Mesendoderm (in vitro differentiated cells): Measurements from ENCODE around the gene YIF1A.

Experiments used
- DNase-seq: peaks from one replicate; pipeline ENCODE4 v3.0.0; 2013
- H2AK5ac ChIP-seq: 2 replicates; pipeline ENCODE4 v1.6.1; 2013; ENCODE audit warnings: low read length, inconsistent platforms
- H2BK120ac ChIP-seq: 2 replicates; pipeline ENCODE4 v1.6.1; 2013; ENCODE audit warnings: low read depth, mild to moderate bottlenecking, low read length, moderate library complexity, mixed read lengths
- H2BK15ac ChIP-seq: replicated peaks from 2 replicates; pipeline ENCODE4 v1.6.1; 2013; ENCODE audit warnings: low read depth, mild to moderate bottlenecking, moderate library complexity
- H2BK5ac ChIP-seq: 2 replicates; pipeline ENCODE4 v1.6.1; 2013; ENCODE audit warnings: low read length, inconsistent platforms
- H3K18ac ChIP-seq: 2 replicates; pipeline ENCODE4 v1.6.1; 2013; ENCODE audit warnings: mild to moderate bottlenecking, low read length, mixed read lengths
- H3K23ac ChIP-seq: one replicate; pipeline ENCODE4 v1.6.1; 2013; ENCODE audit warnings: low read length
- H3K27ac ChIP-seq: 2 replicates; pipeline ENCODE4 v1.5.1; 2013; ENCODE audit warnings: low read depth, mild to moderate bottlenecking, inconsistent platforms, low read length, moderate library complexity
- H3K27me3 ChIP-seq: 2 replicates; pipeline ENCODE4 v1.6.1; 2013; ENCODE audit warnings: low read length, control low read depth, mild to moderate bottlenecking, inconsistent platforms; ENCODE audit not compliant: insufficient read depth, poor library complexity
- H3K36me3 ChIP-seq: 2 replicates; pipeline ENCODE4 v1.6.1; 2013; ENCODE audit warnings: low read length, inconsistent platforms; ENCODE audit not compliant: control insufficient read depth, insufficient read depth
- H3K4ac ChIP-seq: one replicate; pipeline ENCODE4 v1.6.1; 2013; ENCODE audit warnings: low read depth, mild to moderate bottlenecking, low read length, moderate library complexity
- H3K4me1 ChIP-seq: 2 replicates; pipeline ENCODE4 v1.6.1; 2013; ENCODE audit warnings: low read depth, low read length, inconsistent platforms; ENCODE audit not compliant: control insufficient read depth
- H3K4me2 ChIP-seq: 2 replicates; pipeline ENCODE4 v1.6.1; 2013; ENCODE audit warnings: low read length
- H3K4me3 ChIP-seq: 2 replicates; pipeline ENCODE4 v1.5.1; 2013; ENCODE audit warnings: mild to moderate bottlenecking, low read length
- H3K56ac ChIP-seq: one replicate; pipeline ENCODE4 v1.6.1; 2013; ENCODE audit warnings: low read length
- H3K79me1 ChIP-seq: 2 replicates; pipeline ENCODE4 v1.6.1; 2013; ENCODE audit warnings: low read length, inconsistent platforms
- H3K79me2 ChIP-seq: 2 replicates; pipeline ENCODE4 v1.6.1; 2013; ENCODE audit warnings: mild to moderate bottlenecking, low read length; ENCODE audit not compliant: control insufficient read depth, insufficient read depth
- H3K9ac ChIP-seq: 2 replicates; pipeline ENCODE4 v1.6.1; 2013; ENCODE audit warnings: low read length, inconsistent platforms
- H4K5ac ChIP-seq: one replicate; pipeline ENCODE4 v1.6.1; 2013; ENCODE audit warnings: low read length
- H4K8ac ChIP-seq: one replicate; pipeline ENCODE4 v1.6.1; 2013; ENCODE audit warnings: low read depth, mild to moderate bottlenecking, control low read depth, low read length, moderate library complexity
- WGBS: extraction: QIAGEN DNeasy Blood & Tissue Kit; methylation state at CpG from one replicate; pipeline ENCODE4 v1.1.7; 2013; ENCODE audit warnings: low lambda C conversion rate, missing lambda C conversion rate; ENCODE audit not compliant: insufficient coverage; ENCODE audit errors: extremely low coverage; 5-methylcytosine and 5-hydroxymethylcytosine counted together

Gene YIF1A

GRCh38 chr11:66314186-66314501, 25.2 kb upstream of the YIF1A start:
- Histone ChIP-seq H2AK5ac (peak overlapping the region; percentile 37), H3K79me2 (no peaks in the 10 kb centered on the region), H3K56ac (peak overlapping the region; percentile 93), H3K4me2 (no peak overlapping the region), H3K36me3 (no peaks in the 10 kb centered on the region), H3K79me1 (no peaks in the 10 kb centered on the region), H2BK5ac (peak overlapping the region; percentile 67), H3K23ac (no peak overlapping the region), H2BK120ac (no peak overlapping the region), H4K8ac (no peak overlapping the region), H4K5ac (no peak overlapping the region), H3K18ac (no peak overlapping the region), H3K9ac (peak overlapping the region; percentile 86), H3K4ac (no peak overlapping the region), H3K27me3 (no peaks in the 10 kb centered on the region), H2BK15ac (no peak overlapping the region), H3K4me1 (peaks cover 16% of the 10 kb centered on the region), H3K4me3 (no peak overlapping the region), H3K27ac (peak overlapping the region; percentile 92)
- DNase-seq: no peak
- no CpG with 5 or more reads among the region's 1 CpG for WGBS

DNA sequence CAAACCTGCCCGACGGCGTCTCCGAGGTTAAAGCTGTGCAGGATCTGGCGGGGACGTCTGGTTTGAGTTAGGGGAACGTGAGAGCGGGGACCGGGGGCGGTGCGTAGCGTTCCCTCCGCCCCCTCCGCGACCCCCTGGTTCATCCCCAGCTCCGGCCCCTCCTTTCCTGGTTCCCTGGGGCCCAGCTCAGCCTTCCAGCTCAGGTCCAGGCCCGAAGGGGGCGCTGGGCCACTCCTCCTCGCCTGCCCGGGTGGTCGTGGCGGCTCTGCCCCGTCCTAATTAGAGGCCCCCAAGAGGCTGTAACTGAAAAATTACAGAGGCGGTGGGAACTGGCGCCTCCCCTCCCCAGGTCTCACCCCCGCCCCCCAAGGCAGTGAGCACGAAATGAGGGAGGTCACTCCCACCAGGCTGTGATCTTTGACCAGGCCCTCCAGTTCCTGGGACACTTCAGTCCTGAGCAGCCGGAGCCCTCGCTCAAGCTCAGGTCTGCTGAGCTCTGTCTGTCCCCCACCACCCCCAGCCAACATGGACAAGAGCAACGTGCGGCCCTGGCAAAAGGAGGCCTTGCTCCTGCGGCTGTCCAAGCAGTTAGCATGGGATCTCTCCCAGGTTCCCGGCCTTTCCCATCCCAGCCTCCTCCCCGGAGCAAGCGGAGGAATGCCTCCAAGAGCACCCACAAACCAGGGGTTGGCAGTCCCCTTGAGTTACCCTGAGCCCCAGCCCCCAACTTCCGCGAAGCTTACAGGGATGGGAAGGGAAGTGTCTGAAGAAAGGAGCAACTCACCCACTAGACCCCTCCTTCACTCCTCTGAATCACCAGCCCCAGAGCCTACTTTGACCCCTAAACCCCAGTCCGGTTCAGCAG, 24.6 kb upstream of the YIF1A start:
- no CpG with 5 or more reads among the region's 38 CpGs for WGBS
- DNase-seq: no peak

DNA sequence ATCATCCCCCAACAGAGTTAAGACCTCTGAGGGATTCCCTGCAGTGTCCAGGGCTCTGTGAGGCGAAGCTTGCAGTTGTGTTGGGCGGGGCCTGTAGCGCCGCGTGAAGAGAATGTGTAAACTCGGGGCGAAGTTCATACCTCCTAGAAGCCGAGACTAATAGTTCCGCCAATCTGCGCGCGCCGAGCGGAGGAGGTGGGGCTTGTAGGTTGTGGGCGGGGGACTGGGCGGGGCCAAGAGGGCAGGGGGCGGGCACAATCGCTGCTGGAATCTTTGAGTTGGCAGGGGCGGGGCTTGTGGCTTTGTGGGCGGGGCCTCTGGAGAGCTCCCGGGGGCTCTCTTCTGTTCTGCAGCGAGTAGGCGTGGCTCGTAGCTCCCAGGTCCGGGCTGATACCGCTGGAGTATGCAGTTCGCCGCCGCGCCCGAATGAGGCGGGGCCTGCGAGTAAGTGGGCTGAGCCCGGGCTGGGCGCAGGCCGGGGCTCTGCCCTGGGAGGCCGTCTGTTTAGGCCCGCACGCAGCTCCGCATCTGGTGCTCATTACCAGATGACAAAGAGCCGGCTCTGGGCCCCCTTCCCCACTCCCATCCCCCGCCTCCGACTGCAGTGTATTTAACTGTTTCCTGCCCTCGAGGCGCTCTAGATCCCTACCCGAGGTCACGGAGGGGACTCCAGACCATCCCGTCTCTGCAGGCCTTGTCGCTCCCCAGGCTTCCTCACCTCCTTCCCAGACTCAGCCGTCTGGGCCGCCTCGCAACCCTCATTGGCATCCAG, 23.8 kb upstream of the YIF1A start:
- H3K18ac ChIP-seq: peak overlapping the region; percentile 1
- no peak overlapping the region for H2AK5ac ChIP-seq
- peak overlapping the region; percentile 65 for H3K4me3 ChIP-seq
- peak overlapping the region; percentile 70 for H2BK5ac ChIP-seq
- H3K56ac ChIP-seq: peak overlapping the region; percentile 93
- no peak overlapping the region for H4K8ac ChIP-seq
- H3K4ac ChIP-seq: peak overlapping the region; percentile 75
- H3K27ac ChIP-seq: peak overlapping the region; percentile 92
- H3K4me1 ChIP-seq: peaks cover 10% of the 10 kb centered on the region
- H3K79me1 ChIP-seq: no peaks in the 10 kb centered on the region
- peak; percentile 99 for DNase-seq
- H3K23ac ChIP-seq: peak overlapping the region; percentile 24
- no peak overlapping the region for H2BK15ac ChIP-seq
- peak overlapping the region; percentile 100 for H3K4me2 ChIP-seq
- H4K5ac ChIP-seq: no peak overlapping the region
- no peaks in the 10 kb centered on the region for H3K79me2 ChIP-seq
- H3K9ac ChIP-seq: peak overlapping the region; percentile 86
- no peaks in the 10 kb centered on the region for H3K27me3 ChIP-seq
- peak overlapping the region; percentile 9 for H2BK120ac ChIP-seq
- no CpG with 5 or more reads among the region's 52 CpGs for WGBS
- H3K36me3 ChIP-seq: no peaks in the 10 kb centered on the region

More for the DNA sequence above, 24.6 kb upstream of the YIF1A start:
- Histone ChIP-seq H3K36me3 (no peaks in the 10 kb centered on the region), H3K4me2 (peak overlapping the region; percentile 89), H3K23ac (peak overlapping the region; percentile 24), H4K8ac (no peak overlapping the region), H3K9ac (peak overlapping the region; percentile 86), H3K27me3 (no peaks in the 10 kb centered on the region), H3K4me3 (peak overlapping the region; percentile 44), H3K4me1 (peaks cover 16% of the 10 kb centered on the region), H3K79me2 (no peaks in the 10 kb centered on the region), H4K5ac (no peak overlapping the region), H2BK120ac (peak overlapping the region; percentile 9), H3K18ac (peak overlapping the region; percentile 1), H2BK15ac (no peak overlapping the region), H3K79me1 (no peaks in the 10 kb centered on the region), H3K56ac (peak overlapping the region; percentile 93), H3K4ac (peak overlapping the region; percentile 75), H3K27ac (peak overlapping the region; percentile 92), H2AK5ac (peak overlapping the region; percentile 37), H2BK5ac (peak overlapping the region; percentile 70)

DNA sequence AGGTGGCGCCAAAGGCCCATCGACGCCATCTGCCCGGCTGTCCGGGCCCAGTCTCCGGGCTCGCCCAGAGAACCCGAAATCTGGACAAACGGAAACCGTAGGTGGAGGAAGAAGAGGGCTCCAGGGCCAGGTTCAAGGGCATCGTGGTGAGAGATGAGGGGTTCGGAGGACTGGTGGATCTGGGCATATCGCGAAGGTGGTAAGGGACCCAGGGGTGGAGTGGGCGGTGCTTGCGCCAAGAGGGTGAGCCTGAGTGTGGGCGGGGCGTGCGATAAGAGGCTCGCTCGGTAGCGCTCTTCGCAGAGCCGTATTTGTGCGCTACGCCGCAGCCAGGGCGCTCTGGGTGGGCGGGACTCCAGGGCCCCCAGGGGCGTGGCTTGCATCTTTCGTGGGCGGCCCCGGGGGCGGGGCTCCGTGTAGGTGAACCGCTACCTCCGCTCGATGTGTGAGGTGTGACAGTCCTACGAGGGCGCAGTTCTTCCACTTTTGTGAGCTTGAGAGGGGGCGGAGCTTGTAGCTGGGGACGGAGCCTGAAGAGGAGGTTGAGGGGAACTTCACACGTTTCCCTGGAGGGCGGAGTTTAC, 23.1 kb upstream of the YIF1A start:
- Histone ChIP-seq H2AK5ac (no peak overlapping the region), H3K18ac (no peak overlapping the region), H3K4me2 (peak overlapping the region; percentile 100), H3K23ac (no peak overlapping the region), H3K4ac (no peak overlapping the region), H3K56ac (peak overlapping the region; percentile 97), H3K27ac (peak overlapping the region; percentile 68), H3K27me3 (no peaks in the 10 kb centered on the region), H3K9ac (peak overlapping the region; percentile 82), H3K4me1 (peaks cover 8% of the 10 kb centered on the region), H3K79me1 (no peaks in the 10 kb centered on the region), H2BK15ac (no peak overlapping the region), H3K4me3 (peak overlapping the region; percentile 71), H2BK5ac (peak overlapping the region; percentile 93), H3K79me2 (no peaks in the 10 kb centered on the region), H2BK120ac (no peak overlapping the region), H3K36me3 (no peaks in the 10 kb centered on the region), H4K5ac (no peak overlapping the region), H4K8ac (no peak overlapping the region)
- WGBS: no CpG with 5 or more reads among the region's 44 CpGs
- DNase-seq: peak; percentile 90

DNA sequence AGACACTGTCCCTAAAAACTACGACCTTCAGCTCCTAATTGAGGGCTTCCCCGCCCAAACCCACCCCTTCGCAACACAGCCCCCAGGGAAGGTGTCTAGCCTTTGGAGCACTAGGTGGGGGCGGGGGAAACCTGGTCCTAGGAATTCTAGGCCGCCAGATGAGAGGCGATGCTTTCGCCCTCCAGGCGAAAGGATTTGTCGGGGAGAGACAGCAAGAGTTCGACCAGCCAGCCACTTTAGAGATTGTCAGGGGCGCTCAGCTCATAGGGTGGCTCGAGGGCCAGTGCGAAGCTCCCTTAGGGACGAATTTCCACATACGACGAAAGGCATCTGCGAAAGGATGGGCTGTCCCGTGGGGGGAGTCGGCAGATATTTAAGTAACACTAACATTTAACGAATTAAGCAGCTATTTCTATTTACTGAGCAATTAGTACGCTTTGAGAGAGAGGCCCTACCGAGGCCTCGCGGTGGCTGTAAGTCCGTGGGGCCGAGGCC, 22.6 kb upstream of the YIF1A start:
- DNase-seq: peak; percentile 82
- Histone ChIP-seq H3K4me3 (no peak overlapping the region), H2BK15ac (no peak overlapping the region), H3K4me1 (peaks cover 8% of the 10 kb centered on the region), H3K79me2 (no peaks in the 10 kb centered on the region), H2BK120ac (no peak overlapping the region), H4K8ac (no peak overlapping the region), H2AK5ac (no peak overlapping the region), H4K5ac (no peak overlapping the region), H3K36me3 (no peaks in the 10 kb centered on the region), H3K18ac (no peak overlapping the region), H3K56ac (peak overlapping the region; percentile 97), H3K27me3 (no peaks in the 10 kb centered on the region), H3K4ac (no peak overlapping the region), H3K4me2 (no peak overlapping the region), H3K79me1 (no peaks in the 10 kb centered on the region), H3K9ac (peak overlapping the region; percentile 82), H3K23ac (no peak overlapping the region), H3K27ac (peak overlapping the region; percentile 68), H2BK5ac (no peak overlapping the region)
- no CpG with 5 or more reads among the region's 26 CpGs for WGBS
